ENCODE measurements around the gene PLEKHO1.

PLEKHO1 gene

DNA sequence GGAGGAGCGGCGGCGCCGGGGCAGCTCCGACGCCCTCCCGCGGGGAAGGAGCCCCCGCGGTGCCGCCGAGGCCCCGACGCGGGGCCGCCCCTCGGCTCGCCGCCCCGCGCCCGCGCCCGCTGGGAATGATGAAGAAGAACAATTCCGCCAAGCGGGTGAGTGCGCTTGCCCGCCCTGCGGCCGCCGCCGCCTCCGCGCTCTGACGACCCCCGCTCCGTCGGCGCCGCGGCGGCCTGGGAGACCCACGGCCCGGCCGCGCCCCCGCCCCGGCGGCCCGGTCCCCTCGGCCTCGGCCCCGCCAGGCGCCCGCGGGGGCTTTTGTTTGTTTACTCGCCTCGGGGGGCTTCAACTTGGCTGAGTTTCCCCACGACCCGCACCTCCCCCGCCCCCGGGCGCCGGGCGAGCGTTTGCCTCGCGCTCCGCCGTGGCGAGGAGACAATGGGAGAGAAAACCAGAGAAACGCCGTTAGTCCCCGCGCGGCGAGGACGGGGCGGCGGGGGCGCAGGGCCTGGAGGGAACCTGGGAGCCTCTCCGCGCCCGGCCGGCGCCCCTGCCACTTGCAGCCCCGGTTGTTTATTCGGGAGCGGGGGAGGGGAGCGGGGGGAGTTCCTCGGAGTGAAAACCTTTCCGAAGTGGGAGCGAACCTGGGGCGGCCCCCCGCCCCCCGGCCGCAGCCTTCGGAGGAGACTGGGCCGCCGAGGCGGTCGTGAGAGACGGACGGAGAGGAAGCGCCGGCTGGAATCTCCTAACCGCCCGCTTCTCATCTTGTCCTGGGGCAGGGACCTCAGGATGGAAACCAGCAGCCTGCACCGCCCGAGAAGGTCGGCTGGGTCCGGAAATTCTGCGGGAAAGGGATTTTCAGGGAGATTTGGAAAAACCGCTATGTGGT is 661 bp downstream of the PLEKHO1 start:
- DNase-seq, result no peak

DNA sequence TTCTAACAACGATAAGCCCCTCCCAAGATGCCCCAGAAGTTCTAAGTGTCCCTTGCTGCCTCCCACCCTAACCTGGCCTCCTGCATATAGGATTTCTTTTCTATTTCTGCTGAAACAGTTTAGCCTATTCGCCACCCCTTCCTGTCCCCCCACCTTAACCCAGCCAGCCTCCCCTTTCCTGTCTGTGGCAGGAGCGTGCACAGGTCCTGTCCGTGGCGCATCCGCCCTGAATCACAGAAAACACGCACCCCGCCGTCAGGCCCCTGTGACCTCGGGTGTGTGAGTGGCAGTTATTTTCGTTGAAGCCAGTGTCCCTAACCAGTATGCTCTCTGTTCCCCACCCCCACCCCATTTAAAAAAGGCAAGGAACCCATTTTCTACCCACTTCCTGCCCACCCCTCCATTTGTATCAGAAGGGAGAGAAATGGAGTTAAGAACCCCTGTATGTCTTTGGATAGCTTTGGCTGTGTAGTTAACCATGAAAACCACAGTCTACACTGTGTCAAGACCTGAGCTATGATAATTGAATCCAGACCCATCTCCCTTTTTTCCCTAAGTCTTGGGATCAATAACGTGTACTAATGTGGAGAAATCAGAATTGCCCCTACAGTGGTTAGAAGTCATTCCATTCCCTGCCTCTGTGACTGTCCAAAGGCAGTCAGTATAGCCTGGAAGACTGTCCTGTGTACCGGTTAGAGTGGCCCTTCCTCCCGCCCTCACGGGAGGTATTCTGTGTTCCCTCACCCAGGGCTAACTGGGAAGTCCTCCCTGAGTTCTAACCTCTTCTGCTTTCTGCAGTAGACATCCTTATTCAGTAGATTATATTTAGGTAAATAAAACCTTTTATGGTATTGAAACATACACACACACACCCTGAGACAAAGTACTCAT is 1.8 kb downstream of the PLEKHO1 start:
- no peak for DNase-seq

DNA sequence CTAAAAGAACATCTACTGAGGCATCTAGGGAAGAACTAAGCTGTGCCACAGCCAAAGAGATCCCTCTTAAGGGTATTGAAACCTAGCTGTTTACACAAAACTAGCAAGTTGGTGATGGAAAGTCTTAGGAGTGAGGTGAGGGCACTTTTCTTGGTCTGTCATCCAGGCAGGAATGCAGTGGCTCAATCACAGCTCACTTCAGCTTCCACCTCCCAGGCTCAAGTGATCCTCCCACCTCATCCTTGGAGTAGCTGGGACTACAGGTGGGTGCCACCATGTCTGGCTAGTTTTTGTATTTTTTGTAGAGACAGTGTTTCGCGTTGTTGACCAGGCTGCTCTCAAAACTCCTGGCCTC is 2.4 kb downstream of the PLEKHO1 start:
- no peak for DNase-seq

- no peak for DNase-seq
Measured at GRCh38 chr1:150152772-150153456, 3.2 kb downstream of the PLEKHO1 start.

- no peak for DNase-seq
Measured at GRCh38 chr1:150154143-150154542, 4.4 kb downstream of the PLEKHO1 start.

DNA sequence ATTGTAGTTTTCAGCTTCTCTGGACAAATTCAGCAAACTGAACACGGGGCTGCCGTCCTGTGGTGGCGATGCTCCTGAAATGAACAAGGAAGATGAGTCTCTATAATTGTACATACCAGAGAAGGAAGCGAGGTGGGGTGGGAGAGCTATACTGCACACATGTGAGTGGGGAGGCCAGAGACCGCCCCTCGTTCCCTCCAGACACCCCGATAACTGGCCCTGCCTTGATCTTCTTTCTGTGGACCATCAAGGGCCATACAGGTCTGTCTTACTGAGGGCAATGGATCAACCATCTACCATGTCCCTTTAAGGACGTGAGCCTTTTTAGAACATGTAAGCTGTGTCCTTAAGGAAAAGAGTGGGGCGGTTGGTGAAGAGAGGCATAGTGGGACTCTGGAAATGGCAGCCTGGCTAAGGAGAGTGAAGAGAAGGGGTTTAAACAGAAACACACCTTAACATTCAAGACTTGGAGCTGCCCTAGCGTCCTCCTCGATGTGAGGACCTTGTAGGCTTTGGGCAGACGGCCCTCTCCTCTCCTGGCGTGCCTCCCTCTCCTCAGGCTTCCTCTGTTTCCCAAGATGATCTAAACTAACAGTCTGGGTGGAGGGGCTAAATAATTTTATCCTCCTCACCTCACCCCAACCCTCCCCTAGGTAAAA is 5.8 kb downstream of the PLEKHO1 start:
- no peak for DNase-seq

- DNase-seq, result no peak
Measured at GRCh38 chr1:150156868-150157603, 7.3 kb downstream of the PLEKHO1 start.

GRCh38 chr1:150159550-150159949 is 9.8 kb downstream of the PLEKHO1 start:
- DNase-seq, result no peak

- DNase-seq, result no peak
Measured at GRCh38 chr1:150160964-150161621, 11.4 kb downstream of the PLEKHO1 start.

GRCh38 chr1:150161747-150162581 is 12.2 kb downstream of the PLEKHO1 start:
- no peak for DNase-seq

DNA sequence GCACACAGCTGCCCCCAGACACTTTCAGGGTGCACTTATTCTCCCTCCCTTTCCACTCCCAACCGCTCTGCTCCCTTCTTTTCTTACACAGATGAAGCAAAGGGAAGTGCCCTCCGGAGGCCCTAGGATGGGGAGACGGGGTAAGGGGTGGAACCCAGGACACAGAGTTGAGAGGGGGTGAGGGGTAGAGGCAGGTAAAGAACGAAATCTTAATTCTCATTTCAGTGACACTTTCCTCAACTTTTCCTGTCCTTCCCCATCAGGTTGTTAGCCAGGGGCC is 12.8 kb downstream of the PLEKHO1 start:
- DNase-seq, result no peak

- peak; percentile 61 for DNase-seq
Measured at GRCh38 chr1:150162862-150163706, 13.4 kb downstream of the PLEKHO1 start.

DNA sequence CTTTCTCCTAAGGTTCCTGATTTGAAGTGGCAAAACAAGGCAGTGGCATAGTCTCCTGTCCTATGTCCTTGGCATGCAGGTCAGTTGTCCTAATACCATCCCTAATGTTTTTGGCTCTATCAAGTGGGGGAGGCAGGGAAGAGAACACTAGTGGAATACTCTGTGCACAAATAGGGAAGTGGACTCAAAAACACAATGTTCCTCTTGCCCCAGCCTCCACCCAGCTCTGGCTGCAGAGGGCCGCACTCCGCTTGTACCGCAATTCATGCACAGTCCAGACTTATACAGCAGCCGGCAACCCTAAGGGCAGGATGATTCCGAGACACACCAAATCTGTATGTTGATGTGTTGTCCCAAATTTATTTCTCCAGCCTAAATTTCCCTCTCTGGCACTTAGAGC is 14.5 kb downstream of the PLEKHO1 start:
- peak; percentile 10 for DNase-seq

GRCh38 chr1:150164779-150165178 is 15.1 kb downstream of the PLEKHO1 start:
- no peak for DNase-seq

DNA sequence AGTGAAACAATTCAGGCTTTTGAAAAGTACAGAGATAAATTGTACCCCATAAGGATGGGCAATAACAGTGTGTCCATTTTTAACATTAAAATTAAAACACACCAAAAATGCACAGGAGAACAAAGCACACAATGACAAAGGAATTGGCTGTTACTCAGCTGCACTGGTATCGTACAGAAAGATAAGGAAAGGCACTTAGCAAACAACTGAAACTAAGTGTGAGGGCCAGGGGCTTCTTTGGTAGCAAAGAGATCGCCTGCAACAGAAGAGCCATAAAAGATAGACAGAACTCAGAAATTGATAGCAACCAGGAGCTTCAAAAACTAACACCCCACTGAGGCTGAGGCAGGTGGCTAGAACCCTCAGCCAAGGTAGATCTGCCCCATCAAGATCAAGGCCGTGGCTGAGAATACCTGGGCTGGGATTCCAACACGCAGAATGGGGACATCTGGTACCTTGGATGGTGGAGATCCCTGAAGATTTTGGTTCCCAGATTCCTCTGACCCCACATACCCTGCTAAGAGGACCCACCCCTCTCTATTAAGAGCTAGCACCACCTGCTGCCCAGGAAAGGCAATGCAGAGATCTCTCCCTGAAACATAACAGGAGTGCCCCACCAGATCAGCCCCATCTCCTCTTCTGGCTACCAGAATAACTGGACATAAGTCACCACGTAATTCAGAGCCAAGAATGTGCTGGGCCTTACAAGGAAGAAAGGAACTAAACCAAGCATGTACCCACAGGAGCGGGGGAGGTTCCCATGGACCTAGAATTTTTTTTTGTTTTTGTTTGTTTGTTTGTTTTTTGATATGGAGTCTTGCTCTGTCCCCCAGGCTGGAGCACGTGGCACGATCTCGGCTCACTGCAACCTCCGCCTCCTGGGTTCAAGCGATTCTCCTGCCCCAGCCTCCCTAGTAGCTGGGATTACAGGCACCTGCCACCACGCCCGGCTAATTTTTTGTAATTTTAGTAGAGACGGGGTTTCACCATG is 16.2 kb downstream of the PLEKHO1 start:
- DNase-seq, result no peak

DNA sequence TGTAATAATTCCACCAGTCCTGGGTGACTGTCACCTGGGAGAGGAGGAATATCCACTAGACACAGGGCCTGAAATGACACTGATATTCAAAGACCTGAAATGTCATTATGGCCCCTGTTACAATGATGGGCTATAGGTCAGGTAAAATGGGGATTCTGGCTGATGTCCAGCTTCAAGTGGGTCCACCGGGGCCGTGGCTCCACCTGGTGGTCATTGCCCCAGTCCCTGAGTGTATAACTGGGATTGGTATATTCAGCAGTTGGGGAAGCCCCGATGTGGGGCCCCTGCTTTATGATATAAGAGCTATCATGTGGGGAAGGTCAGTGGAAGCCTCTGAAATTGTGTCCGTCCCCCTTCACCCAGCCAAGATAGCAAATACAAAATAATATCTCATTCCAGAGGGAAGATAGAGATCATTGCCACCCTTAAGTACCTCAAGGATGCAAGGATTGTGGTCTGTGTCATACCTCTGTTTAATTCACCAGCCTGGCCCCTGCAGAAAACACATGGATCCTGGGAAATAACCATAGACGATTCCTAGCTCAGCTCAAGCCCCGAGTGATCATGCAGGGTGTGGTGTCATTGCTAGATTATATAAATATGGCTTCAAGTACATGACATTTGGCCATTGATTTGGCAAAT is 19.4 kb downstream of the PLEKHO1 start:
- DNase-seq, result peak; percentile 37

GRCh38 chr1:150171801-150172200 is 22.1 kb downstream of the PLEKHO1 start:
- no peak for DNase-seq

DNA sequence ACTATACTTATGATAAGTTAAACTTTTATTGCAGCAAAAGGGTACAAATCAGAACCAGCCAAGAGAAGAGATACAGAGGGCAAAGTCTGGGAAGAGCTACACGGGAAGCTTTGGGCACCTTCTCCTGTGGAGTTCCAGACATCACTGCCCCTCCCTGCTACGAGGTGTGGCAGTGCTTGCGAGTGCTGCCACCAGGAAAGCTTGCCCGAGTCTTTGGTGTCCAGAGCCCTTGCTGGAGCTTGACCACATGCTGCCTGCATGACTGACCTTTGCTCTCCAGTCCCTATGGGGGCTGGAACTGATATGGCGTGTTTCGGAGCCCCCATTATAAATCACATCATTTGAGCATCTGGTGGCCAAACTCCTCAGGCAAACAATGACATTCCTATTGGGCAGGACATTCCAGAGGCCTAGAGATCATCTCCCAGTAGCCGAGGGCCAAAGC is 23.4 kb downstream of the PLEKHO1 start:
- DNase-seq, result no peak
